ENCODE data around the gene NDE1.

The NDE1 gene

GRCh38 chr16:15746332-15746731 lies 96.3 kb downstream of the NDE1 start:
- Histone ChIP-seq H3K27ac (ENCODE audit: insufficient read depth, low read length, poor library complexity, severe bottlenecking) (no peak overlapping the region), H3K27me3 (replicated peaks; ENCODE audit: control insufficient read depth, insufficient read depth, low read length, poor library complexity, severe bottlenecking) (no peaks in the 10 kb centered on the region), H3K4me1 (ENCODE audit: control insufficient read depth, insufficient read depth, low read length, poor library complexity, severe bottlenecking) (no peaks in the 10 kb centered on the region), H3K36me3 (ENCODE audit: control insufficient read depth, insufficient read depth, low read length) (peaks cover 3% of the 10 kb centered on the region), H3K9me3 (ENCODE audit: control insufficient read depth, low read length) (no peaks in the 10 kb centered on the region), H3K4me3 (ENCODE audit: insufficient read depth, low read depth, low read length, poor library complexity, severe bottlenecking) (no peak overlapping the region)
- no peak for DNase-seq

- no peaks in the 10 kb centered on the region for H3K4me1 ChIP-seq (ENCODE audit: control insufficient read depth, insufficient read depth, low read length, poor library complexity, severe bottlenecking)
- H3K9me3 ChIP-seq (ENCODE audit: control insufficient read depth, low read length), result no peaks in the 10 kb centered on the region
- H3K27me3 ChIP-seq (replicated peaks; ENCODE audit: control insufficient read depth, insufficient read depth, low read length, poor library complexity, severe bottlenecking), result no peaks in the 10 kb centered on the region
These were observed 97.9 kb downstream of the NDE1 start for GRCh38 chr16:15747937-15748336.

GRCh38 chr16:15748654-15749053 lies 98.6 kb downstream of the NDE1 start:
- H3K36me3 ChIP-seq (ENCODE audit: control insufficient read depth, insufficient read depth, low read length), result peaks cover 3% of the 10 kb centered on the region
- H3K27ac ChIP-seq (ENCODE audit: insufficient read depth, low read length, poor library complexity, severe bottlenecking), result no peak overlapping the region

More at GRCh38 chr16:15747937-15748336, 97.9 kb downstream of the NDE1 start:
- H3K27ac ChIP-seq (ENCODE audit: insufficient read depth, low read length, poor library complexity, severe bottlenecking), result no peak overlapping the region
- peaks cover 3% of the 10 kb centered on the region for H3K36me3 ChIP-seq (ENCODE audit: control insufficient read depth, insufficient read depth, low read length)
- no peak overlapping the region for H3K4me3 ChIP-seq (ENCODE audit: insufficient read depth, low read depth, low read length, poor library complexity, severe bottlenecking)
- no peak for DNase-seq

GRCh38 chr16:15749371-15749770 lies 99.3 kb downstream of the NDE1 start:
- H3K36me3 ChIP-seq (ENCODE audit: control insufficient read depth, insufficient read depth, low read length), result peaks cover 3% of the 10 kb centered on the region
- H3K9me3 ChIP-seq (ENCODE audit: control insufficient read depth, low read length), result no peaks in the 10 kb centered on the region
- no peaks in the 10 kb centered on the region for H3K27me3 ChIP-seq (replicated peaks; ENCODE audit: control insufficient read depth, insufficient read depth, low read length, poor library complexity, severe bottlenecking)
- no peaks in the 10 kb centered on the region for H3K4me1 ChIP-seq (ENCODE audit: control insufficient read depth, insufficient read depth, low read length, poor library complexity, severe bottlenecking)
- no peak overlapping the region for H3K27ac ChIP-seq (ENCODE audit: insufficient read depth, low read length, poor library complexity, severe bottlenecking)
- no peak for DNase-seq
- no peak overlapping the region for H3K4me3 ChIP-seq (ENCODE audit: insufficient read depth, low read depth, low read length, poor library complexity, severe bottlenecking)

More at GRCh38 chr16:15748654-15749053, 98.6 kb downstream of the NDE1 start:
- Histone ChIP-seq H3K27me3 (replicated peaks; ENCODE audit: control insufficient read depth, insufficient read depth, low read length, poor library complexity, severe bottlenecking) (no peaks in the 10 kb centered on the region), H3K4me3 (ENCODE audit: insufficient read depth, low read depth, low read length, poor library complexity, severe bottlenecking) (no peak overlapping the region), H3K9me3 (ENCODE audit: control insufficient read depth, low read length) (no peaks in the 10 kb centered on the region), H3K4me1 (ENCODE audit: control insufficient read depth, insufficient read depth, low read length, poor library complexity, severe bottlenecking) (no peaks in the 10 kb centered on the region)
- DNase-seq, result no peak

GRCh38 chr16:15749985-15750384 lies 99.9 kb downstream of the NDE1 start:
- H3K9me3 ChIP-seq (ENCODE audit: control insufficient read depth, low read length), result no peaks in the 10 kb centered on the region
- no peak overlapping the region for H3K4me3 ChIP-seq (ENCODE audit: insufficient read depth, low read depth, low read length, poor library complexity, severe bottlenecking)
- H3K4me1 ChIP-seq (ENCODE audit: control insufficient read depth, insufficient read depth, low read length, poor library complexity, severe bottlenecking), result no peaks in the 10 kb centered on the region
- no peaks in the 10 kb centered on the region for H3K27me3 ChIP-seq (replicated peaks; ENCODE audit: control insufficient read depth, insufficient read depth, low read length, poor library complexity, severe bottlenecking)
- H3K36me3 ChIP-seq (ENCODE audit: control insufficient read depth, insufficient read depth, low read length), result no peaks in the 10 kb centered on the region
- DNase-seq, result no peak
- no peak overlapping the region for H3K27ac ChIP-seq (ENCODE audit: insufficient read depth, low read length, poor library complexity, severe bottlenecking)

- no peak for DNase-seq
- Histone ChIP-seq H3K36me3 (ENCODE audit: control insufficient read depth, insufficient read depth, low read length) (no peaks in the 10 kb centered on the region), H3K9me3 (ENCODE audit: control insufficient read depth, low read length) (no peaks in the 10 kb centered on the region), H3K27ac (ENCODE audit: insufficient read depth, low read length, poor library complexity, severe bottlenecking) (no peak overlapping the region), H3K4me3 (ENCODE audit: insufficient read depth, low read depth, low read length, poor library complexity, severe bottlenecking) (no peak overlapping the region), H3K27me3 (replicated peaks; ENCODE audit: control insufficient read depth, insufficient read depth, low read length, poor library complexity, severe bottlenecking) (no peaks in the 10 kb centered on the region), H3K4me1 (ENCODE audit: control insufficient read depth, insufficient read depth, low read length, poor library complexity, severe bottlenecking) (no peaks in the 10 kb centered on the region)
These were observed 101.9 kb downstream of the NDE1 start for GRCh38 chr16:15751940-15752339.

GRCh38 chr16:15752717-15753488 lies 102.9 kb downstream of the NDE1 start:
- Histone ChIP-seq H3K36me3 (ENCODE audit: control insufficient read depth, insufficient read depth, low read length) (no peaks in the 10 kb centered on the region), H3K4me1 (ENCODE audit: control insufficient read depth, insufficient read depth, low read length, poor library complexity, severe bottlenecking) (no peaks in the 10 kb centered on the region), H3K27ac (ENCODE audit: insufficient read depth, low read length, poor library complexity, severe bottlenecking) (no peak overlapping the region), H3K9me3 (ENCODE audit: control insufficient read depth, low read length) (no peaks in the 10 kb centered on the region), H3K27me3 (replicated peaks; ENCODE audit: control insufficient read depth, insufficient read depth, low read length, poor library complexity, severe bottlenecking) (no peaks in the 10 kb centered on the region), H3K4me3 (ENCODE audit: insufficient read depth, low read depth, low read length, poor library complexity, severe bottlenecking) (no peak overlapping the region)
- DNase-seq, result no peak

GRCh38 chr16:15754821-15755534 lies 104.9 kb downstream of the NDE1 start:
- no peak for DNase-seq

GRCh38 chr16:15757077-15757386 lies 107.0 kb downstream of the NDE1 start:
- Histone ChIP-seq H3K27ac (ENCODE audit: insufficient read depth, low read length, poor library complexity, severe bottlenecking) (no peak overlapping the region), H3K36me3 (ENCODE audit: control insufficient read depth, insufficient read depth, low read length) (no peaks in the 10 kb centered on the region), H3K4me1 (ENCODE audit: control insufficient read depth, insufficient read depth, low read length, poor library complexity, severe bottlenecking) (no peaks in the 10 kb centered on the region), H3K27me3 (replicated peaks; ENCODE audit: control insufficient read depth, insufficient read depth, low read length, poor library complexity, severe bottlenecking) (no peaks in the 10 kb centered on the region), H3K4me3 (ENCODE audit: insufficient read depth, low read depth, low read length, poor library complexity, severe bottlenecking) (no peak overlapping the region), H3K9me3 (ENCODE audit: control insufficient read depth, low read length) (no peaks in the 10 kb centered on the region)
- no peak for DNase-seq

More at GRCh38 chr16:15754821-15755534, 104.9 kb downstream of the NDE1 start:
- H3K9me3 ChIP-seq (ENCODE audit: control insufficient read depth, low read length), result no peaks in the 10 kb centered on the region
- no peak overlapping the region for H3K27ac ChIP-seq (ENCODE audit: insufficient read depth, low read length, poor library complexity, severe bottlenecking)
- H3K36me3 ChIP-seq (ENCODE audit: control insufficient read depth, insufficient read depth, low read length), result no peaks in the 10 kb centered on the region
- H3K4me1 ChIP-seq (ENCODE audit: control insufficient read depth, insufficient read depth, low read length, poor library complexity, severe bottlenecking), result no peaks in the 10 kb centered on the region
- no peaks in the 10 kb centered on the region for H3K27me3 ChIP-seq (replicated peaks; ENCODE audit: control insufficient read depth, insufficient read depth, low read length, poor library complexity, severe bottlenecking)
- H3K4me3 ChIP-seq (ENCODE audit: insufficient read depth, low read depth, low read length, poor library complexity, severe bottlenecking), result no peak overlapping the region

- H3K4me3 ChIP-seq (ENCODE audit: insufficient read depth, low read depth, low read length, poor library complexity, severe bottlenecking), result no peak overlapping the region
- no peaks in the 10 kb centered on the region for H3K4me1 ChIP-seq (ENCODE audit: control insufficient read depth, insufficient read depth, low read length, poor library complexity, severe bottlenecking)
- H3K27me3 ChIP-seq (replicated peaks; ENCODE audit: control insufficient read depth, insufficient read depth, low read length, poor library complexity, severe bottlenecking), result no peaks in the 10 kb centered on the region
- no peaks in the 10 kb centered on the region for H3K9me3 ChIP-seq (ENCODE audit: control insufficient read depth, low read length)
- H3K36me3 ChIP-seq (ENCODE audit: control insufficient read depth, insufficient read depth, low read length), result no peaks in the 10 kb centered on the region
- no peak overlapping the region for H3K27ac ChIP-seq (ENCODE audit: insufficient read depth, low read length, poor library complexity, severe bottlenecking)
- DNase-seq, result no peak
These were observed 107.7 kb downstream of the NDE1 start for GRCh38 chr16:15757630-15758251.

Measured in effector memory CD4-positive, alpha-beta T cell (primary cell).